Placental pericyte (primary cell): ENCODE measurements around the gene SESTD1. TPM values are rescaled to one million over a fixed set of nuclear protein-coding genes. Genes with fewer than 3 reads are reported as not detected.

ENCODE experiments used
- total RNA-seq: library from RNA; depleted of rRNA; stranded (reverse); fragments of >200 nt; gene quantifications from 2 replicates; pipeline ENCODE4 v1.2.3, GENCODE V29; 2012

SESTD1 gene, protein sequence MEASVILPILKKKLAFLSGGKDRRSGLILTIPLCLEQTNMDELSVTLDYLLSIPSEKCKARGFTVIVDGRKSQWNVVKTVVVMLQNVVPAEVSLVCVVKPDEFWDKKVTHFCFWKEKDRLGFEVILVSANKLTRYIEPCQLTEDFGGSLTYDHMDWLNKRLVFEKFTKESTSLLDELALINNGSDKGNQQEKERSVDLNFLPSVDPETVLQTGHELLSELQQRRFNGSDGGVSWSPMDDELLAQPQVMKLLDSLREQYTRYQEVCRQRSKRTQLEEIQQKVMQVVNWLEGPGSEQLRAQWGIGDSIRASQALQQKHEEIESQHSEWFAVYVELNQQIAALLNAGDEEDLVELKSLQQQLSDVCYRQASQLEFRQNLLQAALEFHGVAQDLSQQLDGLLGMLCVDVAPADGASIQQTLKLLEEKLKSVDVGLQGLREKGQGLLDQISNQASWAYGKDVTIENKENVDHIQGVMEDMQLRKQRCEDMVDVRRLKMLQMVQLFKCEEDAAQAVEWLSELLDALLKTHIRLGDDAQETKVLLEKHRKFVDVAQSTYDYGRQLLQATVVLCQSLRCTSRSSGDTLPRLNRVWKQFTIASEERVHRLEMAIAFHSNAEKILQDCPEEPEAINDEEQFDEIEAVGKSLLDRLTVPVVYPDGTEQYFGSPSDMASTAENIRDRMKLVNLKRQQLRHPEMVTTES
- 10.3 and 12.5 TPM in 2 replicates for total RNA-seq

DNA sequence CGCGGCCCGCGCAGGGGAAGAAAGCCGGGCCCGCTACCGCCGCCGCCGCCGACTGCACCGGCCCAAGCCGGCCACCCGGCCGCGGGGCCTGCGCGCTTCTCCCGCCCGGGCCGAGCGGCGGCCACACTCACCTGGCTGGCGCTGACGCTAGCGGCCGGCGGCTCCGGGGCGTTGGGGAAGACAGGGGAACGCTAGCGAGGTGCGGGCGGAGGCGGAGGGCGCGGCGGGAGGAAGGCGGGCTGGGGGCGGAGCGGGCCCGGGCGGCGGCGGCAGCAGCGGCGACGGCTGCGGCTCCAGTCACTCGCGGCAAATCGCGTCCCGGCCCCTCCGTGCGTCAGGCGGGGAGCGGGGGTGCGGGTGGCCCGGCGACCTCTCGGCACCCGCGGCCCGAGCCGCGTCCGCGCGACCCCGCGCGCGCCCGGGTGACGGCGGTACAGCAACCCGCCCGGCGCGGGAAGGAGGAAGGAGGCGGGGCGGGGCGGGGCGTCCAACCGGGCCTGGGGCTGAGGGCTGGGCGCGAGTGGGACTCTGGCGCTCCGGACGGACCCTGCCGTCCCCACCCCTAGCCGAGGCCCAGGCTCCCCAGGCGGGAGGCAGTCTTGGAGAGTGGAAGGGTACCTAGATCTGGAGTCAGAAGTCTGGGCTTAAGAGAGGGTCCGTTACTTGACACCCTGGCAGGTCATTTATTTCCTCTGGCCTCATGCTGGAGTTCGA lies at the start of gene SESTD1:
Gene SESTD1, minus strand, starts transcription at position 465 of the 714 bp plus-strand sequence. CDS start 72,991 bp downstream, outside the sequence.

Other genes starting within 250 kb of the SESTD1 start
- gene CCDC141, start 214.7 kb downstream of the SESTD1 start, total RNA-seq, result not detected in 2 replicates